H9 (cell line): ENCODE data around the gene TULP3. TPM values are rescaled to one million over a fixed set of nuclear protein-coding genes. Genes with fewer than 3 reads are reported as not detected.

Experiments
- DNase-seq: peaks from one replicate; pipeline ENCODE4 v3.0.0-alpha.2; 2017
- H2AFZ ChIP-seq: one replicate; pipeline ENCODE4 v1.6.1; 2013; ENCODE audit warnings: mild to moderate bottlenecking, low read length, control low read depth, moderate library complexity
- H2AK5ac ChIP-seq: 2 replicates; pipeline ENCODE4 v1.6.1; 2013; ENCODE audit warnings: low read length, control low read depth, mixed read lengths; ENCODE audit not compliant: insufficient read length
- H2BK120ac ChIP-seq: one replicate; pipeline ENCODE4 v1.6.1; 2013; ENCODE audit warnings: low read depth, mild to moderate bottlenecking, low read length, control low read depth, inconsistent platforms; ENCODE audit not compliant: poor library complexity, severe bottlenecking
- H2BK12ac ChIP-seq: 2 replicates; pipeline ENCODE4 v1.6.1; 2013; ENCODE audit warnings: low read length, control low read depth, mixed read lengths, low read depth; ENCODE audit not compliant: insufficient read length
- H2BK15ac ChIP-seq: 2 replicates; pipeline ENCODE4 v1.6.1; 2013; ENCODE audit warnings: low read depth, low read length, control low read depth
- H2BK20ac ChIP-seq: one replicate; pipeline ENCODE4 v1.6.1; 2013; ENCODE audit warnings: low read depth, mild to moderate bottlenecking, low read length, control low read depth, inconsistent platforms; ENCODE audit not compliant: poor library complexity, severe bottlenecking
- H2BK5ac ChIP-seq: 2 replicates; pipeline ENCODE4 v1.6.1; 2013; ENCODE audit warnings: low read length, control low read depth, mixed read lengths; ENCODE audit not compliant: insufficient read length
- H3K14ac ChIP-seq: 2 replicates; pipeline ENCODE4 v1.6.1; 2013; ENCODE audit warnings: low read length, control low read depth; ENCODE audit not compliant: insufficient read depth
- H3K18ac ChIP-seq: 2 replicates; pipeline ENCODE4 v1.6.1; 2013; ENCODE audit warnings: low read depth, mild to moderate bottlenecking, mixed read lengths, low read length, control low read depth; ENCODE audit not compliant: insufficient read length
- H3K23ac ChIP-seq: 2 replicates; pipeline ENCODE4 v1.6.1; 2013; ENCODE audit warnings: low read length, control low read depth, mixed read lengths, low read depth; ENCODE audit not compliant: insufficient read length
- H3K23me2 ChIP-seq: 2 replicates; pipeline ENCODE4 v1.6.1; 2013; ENCODE audit warnings: low read depth, mild to moderate bottlenecking, mixed read lengths, low read length, control low read depth; ENCODE audit not compliant: insufficient read length, poor library complexity, severe bottlenecking
- H3K27ac ChIP-seq: 2 replicates; pipeline ENCODE4 v1.5.1; 2013; ENCODE audit warnings: low read length, control low read depth, mixed read lengths, low read depth; ENCODE audit not compliant: insufficient read length
- H3K27me3 ChIP-seq: 2 replicates; pipeline ENCODE4 v1.6.1; 2013; ENCODE audit warnings: low read length, control low read depth, inconsistent platforms; ENCODE audit not compliant: insufficient read depth
- H3K4ac ChIP-seq: 2 replicates; pipeline ENCODE4 v1.6.1; 2013; ENCODE audit warnings: low read depth, mild to moderate bottlenecking, control low read depth, inconsistent platforms, low read length, moderate library complexity
- H3K4me1 ChIP-seq: 2 replicates; pipeline ENCODE4 v1.6.1; 2013; ENCODE audit warnings: low read length, control low read depth, inconsistent platforms; ENCODE audit not compliant: insufficient read depth
- H3K4me2 ChIP-seq: 2 replicates; pipeline ENCODE4 v1.6.1; 2013; ENCODE audit warnings: low read length, control low read depth, mixed read lengths; ENCODE audit not compliant: insufficient read length, insufficient read depth
- H3K56ac ChIP-seq: 2 replicates; pipeline ENCODE4 v1.6.1; 2013; ENCODE audit warnings: low read depth, mild to moderate bottlenecking, mixed read lengths, low read length, control low read depth; ENCODE audit not compliant: insufficient read length
- H3K79me1 ChIP-seq: 2 replicates; pipeline ENCODE4 v1.6.1; 2013; ENCODE audit warnings: low read depth, mild to moderate bottlenecking, moderate library complexity, low read length, control low read depth, inconsistent platforms; ENCODE audit not compliant: insufficient read depth, poor library complexity, severe bottlenecking
- H3K79me2 ChIP-seq: 2 replicates; pipeline ENCODE4 v1.6.1; 2013; ENCODE audit warnings: low read length, control low read depth, inconsistent platforms; ENCODE audit not compliant: insufficient read depth
- H3K9ac ChIP-seq: 2 replicates; pipeline ENCODE4 v1.6.1; 2013; ENCODE audit warnings: low read length, control low read depth, mixed read lengths; ENCODE audit not compliant: insufficient read length; ENCODE audit errors: extremely low read depth
- H3K9me3 ChIP-seq: one replicate; pipeline ENCODE4 v1.6.1; 2013; ENCODE audit warnings: low read depth, low read length, inconsistent platforms; ENCODE audit not compliant: control insufficient read depth
- H3T11ph ChIP-seq: one replicate; pipeline ENCODE4 v1.6.1; 2013; ENCODE audit warnings: mild to moderate bottlenecking, low read length, control low read depth, inconsistent platforms
- H4K20me1 ChIP-seq: one replicate; pipeline ENCODE4 v1.6.1; 2013; ENCODE audit not compliant: control insufficient read depth, insufficient read length, insufficient read depth
- H4K5ac ChIP-seq: 2 replicates; pipeline ENCODE4 v1.6.1; 2013; ENCODE audit warnings: low read depth, mild to moderate bottlenecking, mixed read lengths, low read length, control low read depth; ENCODE audit not compliant: insufficient read length
- H4K8ac ChIP-seq: replicated peaks from 2 replicates; pipeline ENCODE4 v1.6.1; 2013; ENCODE audit warnings: low read length, control low read depth, mixed read lengths, low read depth; ENCODE audit not compliant: insufficient read length
- H4K91ac ChIP-seq: 2 replicates; pipeline ENCODE4 v1.6.1; 2013; ENCODE audit warnings: low read depth, mild to moderate bottlenecking, moderate library complexity, mixed read lengths, low read length, control low read depth; ENCODE audit not compliant: insufficient read length
- H3K27ac Mint-ChIP-seq, 3 experiments: 2 replicates in 2 of 3; 3 replicates in 1 of 3; pipeline ENCODE4 v1.8.0; 2020 to 2021; ENCODE audit warnings: mixed read lengths in 3 of 3, mild to moderate bottlenecking in 1 of 3, moderate library complexity in 1 of 3
- H3K27me3 Mint-ChIP-seq: 2 replicates; pipeline ENCODE4 v1.8.0; 2021; ENCODE audit warnings: low read depth, mild to moderate bottlenecking, moderate library complexity, mixed read lengths
- H3K36me3 Mint-ChIP-seq, 3 experiments: 2 replicates in 2 of 3; 3 replicates in 1 of 3; pipeline ENCODE4 v1.8.0; 2020 to 2021; ENCODE audit warnings: low read depth in 3 of 3, mixed read lengths in 3 of 3; ENCODE audit not compliant: insufficient read depth in 1 of 3
- H3K4me1 Mint-ChIP-seq, 2 experiments: 2 replicates each; pipeline ENCODE4 v1.8.0; 2020; ENCODE audit warnings: mixed read lengths in 2 of 2
- H3K4me3 Mint-ChIP-seq, 2 experiments: 2 replicates in 1 of 2; 3 replicates in 1 of 2; pipeline ENCODE4 v1.8.0; 2020 to 2021; ENCODE audit warnings: mild to moderate bottlenecking in 2 of 2, mixed read lengths in 2 of 2, moderate library complexity in 1 of 2
- H3K9me3 Mint-ChIP-seq, 2 experiments: 2 replicates in 1 of 2; 3 replicates in 1 of 2; pipeline ENCODE4 v1.8.0; 2020; ENCODE audit warnings: mild to moderate bottlenecking in 2 of 2, mixed read lengths in 2 of 2, moderate library complexity in 1 of 2
- WGBS: extraction: QIAGEN DNeasy Blood & Tissue Kit; methylation state at CpG from one replicate; pipeline ENCODE4 v1.1.7; 2013; ENCODE audit warnings: missing lambda C conversion rate, low lambda C conversion rate, mixed read lengths; ENCODE audit not compliant: insufficient read length; ENCODE audit errors: extremely low coverage; 5-methylcytosine and 5-hydroxymethylcytosine counted together
- total RNA-seq: library from RNA; stranded (reverse); gene quantifications from 2 replicates; pipeline ENCODE4 v1.2.1, GENCODE V29; 2021
- TF ChIP-seq, protein P1 (sequence below): fragments of 200-600 bp; sonication (generic); conservative IDR thresholded peaks from 3 replicates; pipeline ENCODE4 v1.8.0; 2021; ENCODE audit warnings: antibody characterized with exemption, mild to moderate bottlenecking

TULP3 gene
- total RNA-seq, 1 experiment from 2014 or later = 22.3 TPM

DNA sequence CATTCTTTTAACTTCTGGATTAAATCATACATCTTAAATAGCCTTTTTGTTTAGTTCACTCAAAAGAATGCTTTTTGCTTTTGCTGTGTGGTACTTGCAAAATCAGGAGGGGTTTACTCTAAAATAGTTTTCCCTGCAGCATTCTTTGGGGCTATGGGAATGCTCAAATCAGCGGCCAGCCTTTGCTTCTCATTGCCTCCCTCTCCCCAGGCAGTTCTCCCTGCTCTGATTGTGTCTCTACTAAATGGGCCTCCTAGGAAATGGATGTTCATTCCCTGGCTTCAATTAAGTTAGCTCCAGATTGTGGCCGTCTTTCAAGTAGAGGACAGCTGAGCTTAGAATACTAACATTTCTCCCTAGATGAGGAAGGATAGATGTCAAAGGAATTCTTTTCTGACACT lies 4.4 kb downstream of the TULP3 start:
- TF ChIP-seq, protein P1, sequence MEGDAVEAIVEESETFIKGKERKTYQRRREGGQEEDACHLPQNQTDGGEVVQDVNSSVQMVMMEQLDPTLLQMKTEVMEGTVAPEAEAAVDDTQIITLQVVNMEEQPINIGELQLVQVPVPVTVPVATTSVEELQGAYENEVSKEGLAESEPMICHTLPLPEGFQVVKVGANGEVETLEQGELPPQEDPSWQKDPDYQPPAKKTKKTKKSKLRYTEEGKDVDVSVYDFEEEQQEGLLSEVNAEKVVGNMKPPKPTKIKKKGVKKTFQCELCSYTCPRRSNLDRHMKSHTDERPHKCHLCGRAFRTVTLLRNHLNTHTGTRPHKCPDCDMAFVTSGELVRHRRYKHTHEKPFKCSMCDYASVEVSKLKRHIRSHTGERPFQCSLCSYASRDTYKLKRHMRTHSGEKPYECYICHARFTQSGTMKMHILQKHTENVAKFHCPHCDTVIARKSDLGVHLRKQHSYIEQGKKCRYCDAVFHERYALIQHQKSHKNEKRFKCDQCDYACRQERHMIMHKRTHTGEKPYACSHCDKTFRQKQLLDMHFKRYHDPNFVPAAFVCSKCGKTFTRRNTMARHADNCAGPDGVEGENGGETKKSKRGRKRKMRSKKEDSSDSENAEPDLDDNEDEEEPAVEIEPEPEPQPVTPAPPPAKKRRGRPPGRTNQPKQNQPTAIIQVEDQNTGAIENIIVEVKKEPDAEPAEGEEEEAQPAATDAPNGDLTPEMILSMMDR = no peak
- H3K23ac ChIP-seq = no peak overlapping the region
- H3K79me2 ChIP-seq = 0 out of 2 replicates have a peak, but pooled peaks cover 1% of the 10 kb centered on the region
- no peak overlapping the region for H3K18ac ChIP-seq
- Mint-ChIP-seq H3K9me3 (no peaks in the 10 kb centered on the region), H3K27ac (peak overlapping the region in 1 of 3 experiments; percentile 75; a peak in 2 of 7 replicates), H3K4me3 (no peak overlapping the region), H3K36me3 (peaks cover 1 to 3% (median 3%) of the 10 kb centered on the region in 3 experiments; a peak in 4 of 7 replicates), H3K27me3 (0 out of 2 replicates have a peak, but pooled peaks cover 3% of the 10 kb centered on the region), H3K4me1 (peaks cover 7 to 12% of the 10 kb centered on the region in 2 experiments)
- no peak overlapping the region for H4K8ac ChIP-seq
- WGBS = no CpG with 5 or more reads among the region's 2 CpGs
- H2BK20ac ChIP-seq = no peak overlapping the region
- H3K79me1 ChIP-seq = peaks cover 2% of the 10 kb centered on the region
- no peaks in the 10 kb centered on the region for H3K4me1 ChIP-seq
- H2BK15ac ChIP-seq = no peak overlapping the region
- H4K5ac ChIP-seq = no peak overlapping the region
- no peak overlapping the region for H3K4me2 ChIP-seq
- no peak overlapping the region for H2AFZ ChIP-seq
- no peak overlapping the region for H3K14ac ChIP-seq
- H3T11ph ChIP-seq = no peak overlapping the region
- no peaks in the 10 kb centered on the region for H4K20me1 ChIP-seq
- no peaks in the 10 kb centered on the region for H3K9me3 ChIP-seq
- no peak for DNase-seq
- H2AK5ac ChIP-seq = no peak overlapping the region
- H3K27ac ChIP-seq = no peak overlapping the region
- no peak overlapping the region for H4K91ac ChIP-seq
- H3K9ac ChIP-seq = no peak overlapping the region
- H2BK5ac ChIP-seq = no peak overlapping the region
- peaks cover 4% of the 10 kb centered on the region for H3K23me2 ChIP-seq
- no peak overlapping the region for H3K4ac ChIP-seq
- H3K56ac ChIP-seq = no peak overlapping the region
- H2BK12ac ChIP-seq = no peak overlapping the region
- H3K27me3 ChIP-seq = no peaks in the 10 kb centered on the region
- H2BK120ac ChIP-seq = no peak overlapping the region
